Neural cell (in vitro differentiated cells): ENCODE measurements around the gene USP32.
"Not testable (repeated sequence)": the region's sequence is repeated elsewhere in the genome, so short reads cannot be mapped to it uniquely, and the experiment has no call there.

Experiments used
- CTCF ChIP-seq: fragments of 450-650 bp; IDR thresholded peaks from 2 replicates; pipeline ENCODE4 v1.5.1; 2014; ENCODE audit warnings: antibody characterized with exemption, mild to moderate bottlenecking, moderate library complexity; ENCODE audit not compliant: poor library complexity, severe bottlenecking
- EP300 ChIP-seq: fragments of 450-650 bp; conservative IDR thresholded peaks from 2 replicates; pipeline ENCODE4 v1.6.1; 2014; ENCODE audit warnings: antibody characterized with exemption, mild to moderate bottlenecking, moderate library complexity; ENCODE audit not compliant: poor library complexity, severe bottlenecking
- EZH2 ChIP-seq: fragments of 200-600, 300-800 bp; shearing (Covaris generic), sonication (generic); IDR thresholded peaks from 2 replicates; pipeline ENCODE4 v1.6.1; 2014; ENCODE audit warnings: antibody characterized with exemption, low read length, borderline replicate concordance, mild to moderate bottlenecking; ENCODE audit not compliant: insufficient read depth, poor library complexity, severe bottlenecking
- REST ChIP-seq: IDR thresholded peaks from 2 replicates; pipeline ENCODE4 v1.6.1; 2012; ENCODE audit warnings: borderline replicate concordance
- SMC3 ChIP-seq: fragments of 450-650 bp; conservative IDR thresholded peaks from 2 replicates; pipeline ENCODE4 v1.6.1; 2014; ENCODE audit warnings: antibody characterized with exemption, mild to moderate bottlenecking, moderate library complexity; ENCODE audit not compliant: poor library complexity
- TAF1 ChIP-seq: IDR thresholded peaks from 2 replicates; pipeline ENCODE4 v1.6.1; 2012; ENCODE audit warnings: low read depth

- not testable (repeated sequence) for TF ChIP-seq CTCF, TAF1, REST, EZH2, EP300, SMC3
Measured at GRCh38 chr17:60205782-60206181, 186.2 kb downstream of the USP32 start.
